Kidney epithelial cell (primary cell): Measurements from ENCODE around the gene SRGAP1. TPM values are rescaled to one million over a fixed set of nuclear protein-coding genes. Genes with fewer than 3 reads are reported as not detected.
"Not testable (repeated sequence)": the region's sequence is repeated elsewhere in the genome, so short reads cannot be mapped to it uniquely, and the experiment has no call there.

Source experiments
- DNase-seq: peaks from one replicate; pipeline ENCODE4 v3.0.0-alpha.2; 2010; ENCODE audit warnings: low read depth
- H3K27me3 ChIP-seq: 2 replicates; pipeline ENCODE4 v1.6.0; 2011; ENCODE audit warnings: low read length; ENCODE audit not compliant: control insufficient read depth, insufficient read depth
- H3K36me3 ChIP-seq: 2 replicates; pipeline ENCODE4 v1.5.1; 2011; ENCODE audit warnings: low read length; ENCODE audit not compliant: control insufficient read depth, insufficient read depth
- H3K4me3 ChIP-seq: 2 replicates; pipeline ENCODE4 v1.5.1; 2011; ENCODE audit warnings: low read depth, mild to moderate bottlenecking, control low read depth, low read length
- total RNA-seq: library from RNA; depleted of rRNA; stranded (reverse); fragments of >200 nt; gene quantifications from 2 replicates; pipeline ENCODE4 v1.2.3, GENCODE V29; 2015
- TF ChIP-seq, protein P1 (sequence below): IDR thresholded peaks from 2 replicates; pipeline ENCODE4 v1.5.1; 2011; ENCODE audit warnings: mild to moderate bottlenecking, moderate library complexity, low read length, control low read depth, inconsistent platforms; ENCODE audit not compliant: insufficient read depth, poor library complexity, severe bottlenecking

SRGAP1 gene
- total RNA-seq, 1 donor from 2014 or later, result 28.9 TPM

DNA sequence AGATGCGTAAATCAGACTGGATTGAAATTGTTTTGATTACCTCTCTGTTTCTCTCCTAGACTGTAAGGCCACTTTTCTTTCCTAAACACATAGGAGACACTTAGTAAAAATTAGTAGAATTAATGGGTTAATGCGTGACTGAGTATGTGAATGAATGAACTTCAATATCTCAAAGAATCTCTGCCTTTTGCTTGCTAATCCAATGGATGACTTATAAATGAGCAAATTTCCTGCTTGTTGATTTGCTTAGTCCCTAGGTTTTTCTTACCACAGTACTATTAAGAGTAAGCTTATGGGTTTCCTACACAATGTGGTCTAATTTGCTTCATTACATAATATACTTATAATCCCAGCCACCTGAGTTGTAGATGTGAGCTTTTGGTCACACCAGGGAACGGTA is 164.1 kb downstream of the SRGAP1 start:
- Histone ChIP-seq H3K27me3 (no peaks in the 10 kb centered on the region), H3K36me3 (no peaks in the 10 kb centered on the region), H3K4me3 (no peak overlapping the region)
- DNase-seq, result peak; percentile 47
- TF ChIP-seq, protein P1, sequence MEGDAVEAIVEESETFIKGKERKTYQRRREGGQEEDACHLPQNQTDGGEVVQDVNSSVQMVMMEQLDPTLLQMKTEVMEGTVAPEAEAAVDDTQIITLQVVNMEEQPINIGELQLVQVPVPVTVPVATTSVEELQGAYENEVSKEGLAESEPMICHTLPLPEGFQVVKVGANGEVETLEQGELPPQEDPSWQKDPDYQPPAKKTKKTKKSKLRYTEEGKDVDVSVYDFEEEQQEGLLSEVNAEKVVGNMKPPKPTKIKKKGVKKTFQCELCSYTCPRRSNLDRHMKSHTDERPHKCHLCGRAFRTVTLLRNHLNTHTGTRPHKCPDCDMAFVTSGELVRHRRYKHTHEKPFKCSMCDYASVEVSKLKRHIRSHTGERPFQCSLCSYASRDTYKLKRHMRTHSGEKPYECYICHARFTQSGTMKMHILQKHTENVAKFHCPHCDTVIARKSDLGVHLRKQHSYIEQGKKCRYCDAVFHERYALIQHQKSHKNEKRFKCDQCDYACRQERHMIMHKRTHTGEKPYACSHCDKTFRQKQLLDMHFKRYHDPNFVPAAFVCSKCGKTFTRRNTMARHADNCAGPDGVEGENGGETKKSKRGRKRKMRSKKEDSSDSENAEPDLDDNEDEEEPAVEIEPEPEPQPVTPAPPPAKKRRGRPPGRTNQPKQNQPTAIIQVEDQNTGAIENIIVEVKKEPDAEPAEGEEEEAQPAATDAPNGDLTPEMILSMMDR, result no peak

DNA sequence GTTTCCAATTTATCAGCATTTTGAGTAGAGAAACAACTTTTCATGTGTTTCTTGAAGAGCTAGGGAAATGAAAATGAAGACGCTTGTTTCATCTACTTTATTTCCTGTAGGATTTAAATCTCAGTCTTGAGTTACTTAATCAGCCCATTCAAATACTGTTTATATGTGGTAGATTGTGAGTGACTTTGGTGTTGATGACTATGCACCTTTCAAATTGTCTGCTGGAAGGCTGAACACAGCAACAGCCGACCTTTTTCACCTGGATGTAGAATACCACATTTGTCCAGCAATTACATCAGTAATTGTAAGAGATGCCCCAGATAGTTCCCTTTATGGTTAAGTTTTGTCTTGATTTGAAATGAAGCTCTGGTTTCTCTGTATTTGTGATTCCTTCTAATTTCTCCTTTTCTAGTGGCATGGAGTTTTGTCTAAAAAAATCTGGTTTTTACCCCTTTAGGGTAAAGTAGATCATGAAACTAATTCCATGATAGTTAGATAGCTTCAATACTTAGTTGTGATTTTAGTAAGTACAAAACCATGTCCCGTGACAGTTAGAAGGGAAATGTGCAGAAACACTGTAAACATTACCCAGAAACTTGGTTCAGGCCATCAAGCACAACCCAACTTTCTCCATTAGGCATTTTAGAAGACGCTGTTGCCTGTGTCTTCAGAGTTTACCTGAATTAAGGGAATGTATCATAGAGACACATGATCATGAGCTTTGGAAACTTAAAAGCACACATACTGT is 165.0 kb downstream of the SRGAP1 start:
- Histone ChIP-seq H3K36me3 (no peaks in the 10 kb centered on the region), H3K27me3 (no peaks in the 10 kb centered on the region), H3K4me3 (no peak overlapping the region)
- TF ChIP-seq, protein P1, result no peak
- DNase-seq, result no peak

DNA sequence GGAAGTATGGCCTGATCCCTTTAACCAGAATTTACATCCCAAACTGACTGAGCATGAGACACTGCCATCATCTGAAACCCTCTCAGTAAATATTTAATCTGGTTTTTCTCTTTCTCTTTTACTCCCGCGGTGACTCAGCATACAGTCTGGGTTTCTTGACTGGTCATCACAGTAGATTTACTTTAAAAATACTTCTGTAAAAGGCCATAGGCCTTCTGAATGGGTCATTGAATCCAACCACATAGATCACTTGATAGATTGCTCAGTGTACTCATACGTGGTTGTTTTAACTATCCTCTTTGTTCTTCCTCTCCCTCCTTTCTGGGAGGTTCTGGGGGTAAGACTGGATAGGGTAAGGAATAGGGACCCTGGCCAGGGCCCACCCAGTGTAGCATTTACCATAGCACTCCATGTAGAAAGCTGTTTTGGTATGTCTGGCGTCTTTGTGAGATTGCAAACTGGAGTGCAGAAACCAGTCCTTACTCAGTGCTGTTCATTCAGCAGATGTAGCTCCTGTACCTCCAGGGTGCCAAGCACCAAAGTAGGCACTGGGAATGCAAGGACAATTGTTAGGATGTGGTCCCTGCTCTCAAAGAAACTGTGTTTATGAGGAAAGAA is 165.7 kb downstream of the SRGAP1 start:
- H3K36me3 ChIP-seq, result no peaks in the 10 kb centered on the region
- no peaks in the 10 kb centered on the region for H3K27me3 ChIP-seq
- DNase-seq, result peak; percentile 83

DNA sequence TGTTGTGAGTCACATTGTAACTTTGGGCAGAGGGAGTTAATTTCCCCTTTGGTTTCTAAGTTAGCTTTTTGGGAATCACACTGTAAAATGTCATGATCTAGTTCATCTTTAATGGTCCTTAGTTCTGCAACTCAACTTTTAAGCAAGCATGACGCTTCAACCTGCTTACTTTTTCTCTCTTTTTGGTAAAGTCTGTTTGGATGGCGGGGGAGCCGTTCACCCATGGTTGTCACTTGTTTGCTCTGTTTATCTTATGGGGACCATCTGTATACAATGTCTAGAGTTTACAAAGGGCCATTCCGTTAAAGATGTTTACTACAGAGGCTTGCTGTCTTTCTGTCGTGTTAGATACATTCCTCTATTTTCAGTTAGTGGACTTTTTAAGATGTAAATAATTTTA is 172.0 kb downstream of the SRGAP1 start:
- DNase-seq, result no peak
- TF ChIP-seq, protein P1, result no peak
- Histone ChIP-seq H3K36me3 (no peaks in the 10 kb centered on the region), H3K4me3 (no peak overlapping the region), H3K27me3 (no peaks in the 10 kb centered on the region)

More for the DNA sequence above, 165.7 kb downstream of the SRGAP1 start:
- TF ChIP-seq, protein P1, result no peak
- no peak overlapping the region for H3K4me3 ChIP-seq

DNA sequence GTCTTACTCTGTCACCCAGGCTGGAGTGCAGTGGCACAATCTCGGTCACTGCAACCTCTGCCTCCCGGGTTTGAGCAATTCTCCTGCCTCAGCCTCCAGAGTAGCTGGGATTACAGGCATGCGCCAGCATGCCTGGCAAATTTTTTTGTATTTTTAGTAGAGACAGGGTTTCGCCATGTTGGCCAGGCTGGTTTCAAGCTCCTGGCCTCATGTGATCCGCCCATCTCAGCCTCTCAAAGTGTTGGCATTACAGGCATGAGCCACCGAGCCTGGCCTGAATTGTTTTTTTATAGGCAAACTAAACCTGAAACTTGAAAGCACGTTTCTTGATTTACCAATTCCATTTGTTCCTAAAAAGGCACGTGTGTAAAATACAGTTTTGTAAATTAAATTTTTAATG is 173.6 kb downstream of the SRGAP1 start:
- not testable (repeated sequence) for DNase-seq, H3K4me3 ChIP-seq, H3K36me3 ChIP-seq, H3K27me3 ChIP-seq

DNA sequence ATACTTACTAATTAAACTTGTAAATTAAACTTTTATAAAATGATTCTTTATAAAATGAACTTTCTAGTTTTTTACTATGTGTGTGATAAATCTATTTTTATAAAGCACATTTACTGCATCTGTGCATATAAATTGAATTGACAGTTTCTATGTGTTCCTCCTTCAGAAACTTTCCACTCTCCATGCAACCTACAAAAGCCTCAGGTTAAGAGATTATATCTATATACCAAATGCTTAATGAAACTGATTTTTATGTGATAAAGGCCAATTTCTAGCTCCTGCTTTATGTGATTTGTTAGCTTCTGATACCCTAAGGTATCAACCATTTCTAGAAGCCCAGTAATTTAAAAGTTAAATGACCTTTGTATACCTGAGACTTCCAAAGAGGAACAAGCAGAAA is 174.0 kb downstream of the SRGAP1 start:
- no peak for DNase-seq
- H3K4me3 ChIP-seq, result no peak overlapping the region
- TF ChIP-seq, protein P1, result no peak
- no peaks in the 10 kb centered on the region for H3K27me3 ChIP-seq
- no peaks in the 10 kb centered on the region for H3K36me3 ChIP-seq
